ENCODE data around the gene KDELR1. TPM values are rescaled to one million over a fixed set of nuclear protein-coding genes. Genes with fewer than 3 reads are reported as not detected.

Gene KDELR1
- total and polyA plus RNA-seq, 2 experiments from 2014 or later: 159 to 186 TPM

GRCh38 chr19:48353677-48354076, 37.7 kb downstream of the KDELR1 start:
- H3K27ac ChIP-seq: no peak overlapping the region
- H3K4me1 ChIP-seq (ENCODE audit: low read depth): no peaks in the 10 kb centered on the region
- H3K27me3 ChIP-seq: no peaks in the 10 kb centered on the region
- no peaks in the 10 kb centered on the region for H3K9me3 ChIP-seq (ENCODE audit: low read depth)
- no peaks in the 10 kb centered on the region for H3K36me3 ChIP-seq
- TF ChIP-seq, protein P1, sequence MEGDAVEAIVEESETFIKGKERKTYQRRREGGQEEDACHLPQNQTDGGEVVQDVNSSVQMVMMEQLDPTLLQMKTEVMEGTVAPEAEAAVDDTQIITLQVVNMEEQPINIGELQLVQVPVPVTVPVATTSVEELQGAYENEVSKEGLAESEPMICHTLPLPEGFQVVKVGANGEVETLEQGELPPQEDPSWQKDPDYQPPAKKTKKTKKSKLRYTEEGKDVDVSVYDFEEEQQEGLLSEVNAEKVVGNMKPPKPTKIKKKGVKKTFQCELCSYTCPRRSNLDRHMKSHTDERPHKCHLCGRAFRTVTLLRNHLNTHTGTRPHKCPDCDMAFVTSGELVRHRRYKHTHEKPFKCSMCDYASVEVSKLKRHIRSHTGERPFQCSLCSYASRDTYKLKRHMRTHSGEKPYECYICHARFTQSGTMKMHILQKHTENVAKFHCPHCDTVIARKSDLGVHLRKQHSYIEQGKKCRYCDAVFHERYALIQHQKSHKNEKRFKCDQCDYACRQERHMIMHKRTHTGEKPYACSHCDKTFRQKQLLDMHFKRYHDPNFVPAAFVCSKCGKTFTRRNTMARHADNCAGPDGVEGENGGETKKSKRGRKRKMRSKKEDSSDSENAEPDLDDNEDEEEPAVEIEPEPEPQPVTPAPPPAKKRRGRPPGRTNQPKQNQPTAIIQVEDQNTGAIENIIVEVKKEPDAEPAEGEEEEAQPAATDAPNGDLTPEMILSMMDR (IDR thresholded peaks at IDR 0.05; ENCODE audit: low read depth, low read length): no peak
- H3K4me3 ChIP-seq: no peak overlapping the region
- no peak for DNase-seq (ENCODE audit: low read depth in 1 of 2, low spot score in 1 of 2)

DNA sequence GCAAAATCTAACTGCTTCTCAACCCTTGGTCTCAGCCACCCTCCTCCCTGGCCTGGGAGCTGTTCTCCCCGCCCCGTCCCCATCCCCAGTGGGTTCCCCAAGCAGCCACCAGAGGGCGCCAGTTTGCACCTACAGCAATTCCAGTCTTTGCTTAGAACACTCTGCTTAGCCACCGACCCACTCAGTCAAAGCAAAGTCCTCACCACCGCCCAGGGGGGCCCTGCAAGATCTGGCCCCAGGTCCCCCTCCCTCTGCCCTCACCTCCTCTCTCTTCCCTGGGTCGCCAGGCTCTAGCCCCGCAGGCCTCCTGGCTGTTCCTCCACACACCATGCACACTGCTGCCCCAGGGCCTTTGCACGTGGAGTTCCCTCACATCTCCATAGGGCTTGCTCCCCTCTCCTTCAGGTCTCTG, 40.0 kb downstream of the KDELR1 start:
- H3K27ac ChIP-seq: no peak overlapping the region
- peak; percentile 66 to 69 for DNase-seq (ENCODE audit: low read depth in 1 of 2, low spot score in 1 of 2)
- no peaks in the 10 kb centered on the region for H3K4me1 ChIP-seq (ENCODE audit: low read depth)
- H3K27me3 ChIP-seq: no peaks in the 10 kb centered on the region
- no peak overlapping the region for H3K4me3 ChIP-seq
- TF ChIP-seq, protein P1 (IDR thresholded peaks at IDR 0.05; ENCODE audit: low read depth, low read length): peak; percentile 83
- H3K36me3 ChIP-seq: no peaks in the 10 kb centered on the region
- no peaks in the 10 kb centered on the region for H3K9me3 ChIP-seq (ENCODE audit: low read depth)

- no peaks in the 10 kb centered on the region for H3K27me3 ChIP-seq
- TF ChIP-seq, protein P1 (IDR thresholded peaks at IDR 0.05; ENCODE audit: low read depth, low read length): no peak
Measured at GRCh38 chr19:48350856-48351255, 40.5 kb downstream of the KDELR1 start.

GRCh38 chr19:48348737-48349136, 42.6 kb downstream of the KDELR1 start:
- DNase-seq (ENCODE audit: low read depth in 1 of 2, low spot score in 1 of 2): no peak
- Histone ChIP-seq H3K36me3 (no peaks in the 10 kb centered on the region), H3K4me3 (no peak overlapping the region), H3K27ac (no peak overlapping the region), H3K9me3 (ENCODE audit: low read depth) (no peaks in the 10 kb centered on the region), H3K4me1 (ENCODE audit: low read depth) (no peaks in the 10 kb centered on the region), H3K27me3 (no peaks in the 10 kb centered on the region)
- TF ChIP-seq, protein P1 (IDR thresholded peaks at IDR 0.05; ENCODE audit: low read depth, low read length): no peak

More at GRCh38 chr19:48350856-48351255, 40.5 kb downstream of the KDELR1 start:
- Histone ChIP-seq H3K36me3 (no peaks in the 10 kb centered on the region), H3K4me1 (ENCODE audit: low read depth) (no peaks in the 10 kb centered on the region), H3K27ac (no peak overlapping the region), H3K4me3 (no peak overlapping the region), H3K9me3 (ENCODE audit: low read depth) (no peaks in the 10 kb centered on the region)
- DNase-seq (ENCODE audit: low read depth in 1 of 2, low spot score in 1 of 2): no peak

GRCh38 chr19:48348045-48348444, 43.3 kb downstream of the KDELR1 start:
- Histone ChIP-seq H3K4me3 (no peak overlapping the region), H3K36me3 (no peaks in the 10 kb centered on the region), H3K9me3 (ENCODE audit: low read depth) (no peaks in the 10 kb centered on the region), H3K4me1 (ENCODE audit: low read depth) (no peaks in the 10 kb centered on the region), H3K27ac (peak overlapping the region; percentile 55), H3K27me3 (no peaks in the 10 kb centered on the region)
- DNase-seq (ENCODE audit: low read depth in 1 of 2, low spot score in 1 of 2): peak in 1 of 2 donors; percentile 20
- TF ChIP-seq, protein P1 (IDR thresholded peaks at IDR 0.05; ENCODE audit: low read depth, low read length): no peak

DNA sequence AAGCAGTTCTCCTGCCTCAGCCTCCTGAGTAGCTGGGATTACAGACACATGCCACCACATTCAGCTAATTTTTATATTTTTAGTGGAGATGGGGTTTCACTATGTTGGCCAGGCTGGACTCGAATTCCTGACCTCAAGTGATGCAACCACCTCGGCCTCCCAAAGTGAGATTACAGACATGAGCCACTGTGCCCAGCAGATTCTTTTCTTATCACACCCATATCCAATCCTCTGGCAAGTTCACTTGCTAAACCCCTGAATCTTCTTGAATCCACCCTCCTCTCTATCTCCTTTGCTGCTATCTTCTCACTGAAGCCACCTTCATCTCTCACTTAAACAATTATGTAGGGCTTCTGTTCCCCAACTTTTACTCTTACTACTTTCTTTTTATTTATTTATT, 45.2 kb downstream of the KDELR1 start:
- Histone ChIP-seq H3K9me3 (ENCODE audit: low read depth) (no peaks in the 10 kb centered on the region), H3K4me1 (ENCODE audit: low read depth) (no peaks in the 10 kb centered on the region), H3K27ac (no peak overlapping the region), H3K27me3 (no peaks in the 10 kb centered on the region), H3K36me3 (no peaks in the 10 kb centered on the region), H3K4me3 (no peak overlapping the region)
- TF ChIP-seq, protein P1 (IDR thresholded peaks at IDR 0.05; ENCODE audit: low read depth, low read length): no peak
- DNase-seq (ENCODE audit: low read depth in 1 of 2, low spot score in 1 of 2): peak in 1 of 2 donors; percentile 54
